ENCODE results near the gene ADIPOR2. TPM values are rescaled to one million over a fixed set of nuclear protein-coding genes. Genes with fewer than 3 reads are reported as not detected.

ADIPOR2 gene
- total RNA-seq, 1 experiment from 2014 or later = 45.3 TPM

- Histone ChIP-seq H2BK15ac (ENCODE audit: low read depth, low read length) (no peak overlapping the region), H3K27ac (ENCODE audit: insufficient read length, low read depth, low read length) (no peak overlapping the region), H3T11ph (ENCODE audit: low read length) (no peak overlapping the region), H3K79me2 (ENCODE audit: insufficient read depth, low read length) (peaks cover 16% of the 10 kb centered on the region; the same call in 1 of the 2 replicates), H3K79me1 (ENCODE audit: insufficient read depth, low read depth, low read length, poor library complexity, severe bottlenecking) (peaks cover 5% of the 10 kb centered on the region), H3K27me3 (ENCODE audit: insufficient read depth, low read length) (no peaks in the 10 kb centered on the region), H4K20me1 (ENCODE audit: control insufficient read depth, insufficient read depth, insufficient read length) (no peaks in the 10 kb centered on the region), H3K4me2 (ENCODE audit: insufficient read depth, insufficient read length, low read length) (no peak overlapping the region), H2BK5ac (ENCODE audit: insufficient read length, low read length) (no peak overlapping the region), H3K9me3 (ENCODE audit: control insufficient read depth, low read depth, low read length) (no peaks in the 10 kb centered on the region), H2BK20ac (ENCODE audit: low read depth, low read length, poor library complexity, severe bottlenecking) (no peak overlapping the region), H2AFZ (ENCODE audit: low read length) (no peak overlapping the region), H3K18ac (ENCODE audit: insufficient read length, low read depth, low read length) (no peak overlapping the region), H3K4ac (ENCODE audit: low read depth, low read length) (no peak overlapping the region), H4K5ac (ENCODE audit: insufficient read length, low read depth, low read length) (no peak overlapping the region), H2AK5ac (ENCODE audit: insufficient read length, low read length) (no peak overlapping the region), H3K56ac (ENCODE audit: insufficient read length, low read depth, low read length) (no peak overlapping the region), H3K14ac (ENCODE audit: insufficient read depth, low read length) (no peak overlapping the region), H2BK12ac (ENCODE audit: insufficient read length, low read depth, low read length) (no peak overlapping the region), H2BK120ac (ENCODE audit: low read depth, low read length, poor library complexity, severe bottlenecking) (no peak overlapping the region), H3K23me2 (ENCODE audit: insufficient read length, low read depth, low read length, poor library complexity, severe bottlenecking) (no peaks in the 10 kb centered on the region), H4K91ac (ENCODE audit: insufficient read length, low read depth, low read length) (no peak overlapping the region), H3K23ac (ENCODE audit: insufficient read length, low read depth, low read length) (no peak overlapping the region), H3K9ac (ENCODE audit: extremely low read depth, insufficient read length, low read length) (no peak overlapping the region), H4K8ac (replicated peaks; ENCODE audit: insufficient read length, low read depth, low read length) (no peak overlapping the region), H3K4me1 (ENCODE audit: insufficient read depth, low read length) (no peaks in the 10 kb centered on the region)
- Mint-ChIP-seq H3K4me1 (peaks cover 3 to 10% of the 10 kb centered on the region in 2 experiments; a peak in 2 of 4 replicates), H3K9me3 (peaks cover 0 to 3% of the 10 kb centered on the region in 2 experiments; a peak in 2 of 5 replicates), H3K27ac (no peak overlapping the region; a peak in 1 of 7 replicates), H3K4me3 (no peak overlapping the region), H3K36me3 (ENCODE audit: insufficient read depth in 1 of 3, low read depth in 3 of 3) (peaks cover 3 to 6% (median 4%) of the 10 kb centered on the region in 3 experiments; a peak in 5 of 7 replicates), H3K27me3 (ENCODE audit: low read depth) (no peaks in the 10 kb centered on the region)
- no CpG with 5 or more reads among the region's 3 CpGs for WGBS (ENCODE audit: extremely low coverage, insufficient read length, low lambda C conversion rate)
- no peak for TF ChIP-seq CTCF (conservative IDR thresholded peaks at IDR 0.05)
- DNase-seq = no peak
Measured at GRCh38 chr12:1703771-1704722, 13.2 kb downstream of the ADIPOR2 start.
